ENCODE measurements around the gene SPEN.

GRCh38 chr1:15833069-15833679 lies 14.3 kb upstream of the SPEN start:
- TF ChIP-seq, protein P1, sequence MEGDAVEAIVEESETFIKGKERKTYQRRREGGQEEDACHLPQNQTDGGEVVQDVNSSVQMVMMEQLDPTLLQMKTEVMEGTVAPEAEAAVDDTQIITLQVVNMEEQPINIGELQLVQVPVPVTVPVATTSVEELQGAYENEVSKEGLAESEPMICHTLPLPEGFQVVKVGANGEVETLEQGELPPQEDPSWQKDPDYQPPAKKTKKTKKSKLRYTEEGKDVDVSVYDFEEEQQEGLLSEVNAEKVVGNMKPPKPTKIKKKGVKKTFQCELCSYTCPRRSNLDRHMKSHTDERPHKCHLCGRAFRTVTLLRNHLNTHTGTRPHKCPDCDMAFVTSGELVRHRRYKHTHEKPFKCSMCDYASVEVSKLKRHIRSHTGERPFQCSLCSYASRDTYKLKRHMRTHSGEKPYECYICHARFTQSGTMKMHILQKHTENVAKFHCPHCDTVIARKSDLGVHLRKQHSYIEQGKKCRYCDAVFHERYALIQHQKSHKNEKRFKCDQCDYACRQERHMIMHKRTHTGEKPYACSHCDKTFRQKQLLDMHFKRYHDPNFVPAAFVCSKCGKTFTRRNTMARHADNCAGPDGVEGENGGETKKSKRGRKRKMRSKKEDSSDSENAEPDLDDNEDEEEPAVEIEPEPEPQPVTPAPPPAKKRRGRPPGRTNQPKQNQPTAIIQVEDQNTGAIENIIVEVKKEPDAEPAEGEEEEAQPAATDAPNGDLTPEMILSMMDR (IDR thresholded peaks at IDR 0.05) = no peak
- no peak for TF ChIP-seq POLR2A (IDR thresholded peaks at IDR 0.05)
